NB4 (cell line): Measurements from ENCODE around the gene SGSH.

ENCODE experiments used
- DNase-seq: peaks from one replicate; pipeline ENCODE4 v3.0.0; 2010; ENCODE audit warnings: low read depth
- H3K4me3 ChIP-seq: one replicate; pipeline ENCODE4 v1.5.1; 2011; ENCODE audit warnings: mild to moderate bottlenecking, low read depth, low read length, moderate library complexity
- MYC ChIP-seq: IDR thresholded peaks from 2 replicates; pipeline ENCODE4 v1.6.1; 2011; ENCODE audit warnings: low read depth, low read length
- POLR2A ChIP-seq: IDR thresholded peaks from 2 replicates; pipeline ENCODE4 v1.6.1; 2011; ENCODE audit warnings: mild to moderate bottlenecking; ENCODE audit not compliant: insufficient read length; ENCODE audit errors: extremely low read depth
- TF ChIP-seq, protein P1 (sequence below): IDR thresholded peaks from one replicate; pipeline ENCODE4 v1.5.1; 2012; ENCODE audit warnings: low read depth, low read length
- TF ChIP-seq, protein P2 (sequence below): IDR thresholded peaks from 2 replicates; pipeline ENCODE4 v1.6.1; 2011; ENCODE audit warnings: low read depth, low read length

SGSH gene

DNA sequence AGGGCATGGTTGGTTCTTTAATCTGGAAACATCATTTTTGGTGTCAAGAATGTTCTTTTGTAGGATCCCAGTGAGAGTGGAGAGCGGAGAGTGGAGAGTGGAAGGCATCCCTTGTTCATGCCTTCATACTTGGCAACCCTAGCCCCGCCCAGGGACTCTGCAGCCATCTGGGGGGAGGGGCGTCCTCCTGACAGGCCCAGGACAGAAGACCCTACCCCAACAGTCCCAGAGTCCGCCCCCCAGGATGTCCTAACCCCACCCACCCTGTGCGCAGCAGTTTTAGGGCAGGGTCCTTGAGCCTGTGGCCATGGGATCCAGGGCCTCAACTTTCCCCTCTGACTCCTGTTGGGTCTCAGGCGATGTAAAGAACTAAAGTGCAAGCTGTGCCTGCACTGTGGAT is 4.5 kb upstream of the SGSH start:
- DNase-seq = no peak
- no peak overlapping the region for H3K4me3 ChIP-seq
- TF ChIP-seq POLR2A (no peak), MYC (no peak)
- TF ChIP-seq, protein P1, sequence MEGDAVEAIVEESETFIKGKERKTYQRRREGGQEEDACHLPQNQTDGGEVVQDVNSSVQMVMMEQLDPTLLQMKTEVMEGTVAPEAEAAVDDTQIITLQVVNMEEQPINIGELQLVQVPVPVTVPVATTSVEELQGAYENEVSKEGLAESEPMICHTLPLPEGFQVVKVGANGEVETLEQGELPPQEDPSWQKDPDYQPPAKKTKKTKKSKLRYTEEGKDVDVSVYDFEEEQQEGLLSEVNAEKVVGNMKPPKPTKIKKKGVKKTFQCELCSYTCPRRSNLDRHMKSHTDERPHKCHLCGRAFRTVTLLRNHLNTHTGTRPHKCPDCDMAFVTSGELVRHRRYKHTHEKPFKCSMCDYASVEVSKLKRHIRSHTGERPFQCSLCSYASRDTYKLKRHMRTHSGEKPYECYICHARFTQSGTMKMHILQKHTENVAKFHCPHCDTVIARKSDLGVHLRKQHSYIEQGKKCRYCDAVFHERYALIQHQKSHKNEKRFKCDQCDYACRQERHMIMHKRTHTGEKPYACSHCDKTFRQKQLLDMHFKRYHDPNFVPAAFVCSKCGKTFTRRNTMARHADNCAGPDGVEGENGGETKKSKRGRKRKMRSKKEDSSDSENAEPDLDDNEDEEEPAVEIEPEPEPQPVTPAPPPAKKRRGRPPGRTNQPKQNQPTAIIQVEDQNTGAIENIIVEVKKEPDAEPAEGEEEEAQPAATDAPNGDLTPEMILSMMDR = no peak
- TF ChIP-seq, protein P2, sequence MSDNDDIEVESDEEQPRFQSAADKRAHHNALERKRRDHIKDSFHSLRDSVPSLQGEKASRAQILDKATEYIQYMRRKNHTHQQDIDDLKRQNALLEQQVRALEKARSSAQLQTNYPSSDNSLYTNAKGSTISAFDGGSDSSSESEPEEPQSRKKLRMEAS = no peak

DNA sequence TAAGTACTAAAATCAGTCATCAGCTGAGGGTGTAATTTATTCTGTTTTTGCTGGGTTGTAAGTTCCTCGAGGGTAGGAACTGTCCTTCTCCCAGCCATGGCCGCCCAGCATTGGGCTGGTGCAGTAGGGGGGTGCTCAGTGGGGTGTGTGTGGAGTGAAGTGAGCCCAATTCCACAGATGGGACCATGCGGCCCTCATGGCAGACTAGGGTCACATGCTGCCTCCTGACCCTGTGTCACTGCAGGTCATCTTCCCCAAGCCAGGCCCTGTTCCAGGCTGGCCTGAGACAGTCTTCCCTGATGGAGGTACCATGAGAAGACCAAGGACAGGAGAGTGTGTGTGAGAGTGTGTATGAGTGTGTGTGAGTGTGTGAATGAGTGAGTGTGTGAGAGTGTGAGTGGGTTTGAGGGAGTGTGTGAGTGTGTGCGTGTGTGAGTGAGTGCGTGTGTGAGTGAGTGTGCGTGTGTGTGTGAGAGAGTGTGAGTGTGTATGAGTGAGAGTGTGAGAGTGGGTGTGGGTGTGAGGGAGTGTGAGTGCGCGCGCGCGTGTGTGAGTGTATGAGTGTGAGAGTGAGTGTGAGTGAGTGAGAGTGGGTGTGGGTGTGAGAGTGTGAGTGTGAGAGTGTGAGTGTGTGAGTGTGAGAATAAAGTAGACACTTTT is 3.8 kb upstream of the SGSH start:
- no peak overlapping the region for H3K4me3 ChIP-seq
- TF ChIP-seq, protein P1 = no peak
- TF ChIP-seq POLR2A (no peak), MYC (no peak)
- TF ChIP-seq, protein P2 = no peak
- no peak for DNase-seq

DNA sequence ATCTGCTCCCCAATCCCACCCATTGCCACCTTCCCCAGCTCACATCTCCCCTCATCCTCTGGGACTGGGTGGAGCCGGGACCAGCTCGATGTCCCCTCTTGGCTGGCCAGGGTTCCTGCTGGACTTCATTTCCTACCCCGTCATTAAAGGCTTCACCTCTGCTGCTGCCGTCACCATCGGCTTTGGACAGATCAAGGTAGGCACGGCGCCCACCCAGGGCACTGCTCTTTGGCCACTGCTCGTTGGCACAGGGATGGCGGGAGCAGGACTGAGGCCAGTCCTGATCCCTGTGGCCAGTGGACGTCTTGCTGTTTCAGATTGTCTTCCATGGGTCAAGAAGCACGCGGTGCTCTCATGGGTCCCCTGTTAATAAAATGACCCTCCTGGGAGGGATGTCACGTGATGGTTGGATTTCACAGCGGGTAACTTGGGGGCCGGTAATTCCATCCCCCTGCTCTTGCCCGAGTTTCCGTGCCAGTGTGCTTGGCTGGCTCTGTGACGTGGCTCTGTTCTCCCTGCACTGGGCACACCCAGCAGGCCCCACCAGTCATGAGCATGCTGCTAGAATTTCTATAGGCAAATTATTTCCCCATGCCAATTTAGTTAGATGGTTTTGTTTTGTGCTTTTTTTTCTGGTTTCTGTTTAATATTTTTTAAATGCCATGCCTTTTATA is 3.1 kb upstream of the SGSH start:
- TF ChIP-seq, protein P1 = no peak
- TF ChIP-seq, protein P2 = no peak
- TF ChIP-seq POLR2A = no peak
- no peak for TF ChIP-seq MYC
- no peak for DNase-seq
- H3K4me3 ChIP-seq = no peak overlapping the region

DNA sequence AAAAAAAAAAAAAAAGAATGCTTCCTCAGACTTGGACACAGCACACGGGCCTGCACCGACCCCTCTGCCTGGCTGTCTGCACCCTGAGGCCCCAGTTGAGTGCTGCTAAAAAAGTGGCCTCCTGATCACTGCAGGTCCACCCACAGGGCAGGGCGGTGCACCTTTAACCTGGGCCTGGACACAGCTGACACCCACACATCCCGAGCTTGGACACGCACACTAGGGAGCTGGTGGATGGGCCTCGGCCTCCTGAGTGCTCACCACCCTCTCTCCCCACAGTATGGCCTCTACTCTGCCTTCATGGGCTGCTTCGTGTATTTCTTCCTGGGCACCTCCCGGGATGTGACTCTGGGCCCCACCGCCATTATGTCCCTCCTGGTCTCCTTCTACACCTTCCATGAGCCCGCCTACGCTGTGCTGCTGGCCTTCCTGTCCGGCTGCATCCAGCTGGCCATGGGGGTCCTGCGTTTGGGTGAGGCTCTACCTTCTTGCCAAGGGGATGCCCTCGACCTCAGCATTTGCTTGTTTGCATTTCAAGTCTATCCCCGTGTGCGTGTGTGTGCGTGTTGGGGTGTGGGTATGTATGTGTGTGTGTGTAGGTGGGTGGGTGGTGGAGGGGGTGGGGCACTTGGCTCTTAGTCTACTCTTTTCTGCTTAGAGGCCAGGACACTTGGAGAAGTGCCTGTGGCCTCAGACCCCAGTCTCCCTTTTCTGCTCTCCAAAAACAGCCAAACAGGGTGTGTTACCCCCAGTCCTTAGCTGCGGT is 2.4 kb upstream of the SGSH start:
- DNase-seq = no peak
- TF ChIP-seq, protein P2 = no peak
- TF ChIP-seq MYC (no peak), POLR2A (no peak)
- TF ChIP-seq, protein P1 = no peak
- no peak overlapping the region for H3K4me3 ChIP-seq

DNA sequence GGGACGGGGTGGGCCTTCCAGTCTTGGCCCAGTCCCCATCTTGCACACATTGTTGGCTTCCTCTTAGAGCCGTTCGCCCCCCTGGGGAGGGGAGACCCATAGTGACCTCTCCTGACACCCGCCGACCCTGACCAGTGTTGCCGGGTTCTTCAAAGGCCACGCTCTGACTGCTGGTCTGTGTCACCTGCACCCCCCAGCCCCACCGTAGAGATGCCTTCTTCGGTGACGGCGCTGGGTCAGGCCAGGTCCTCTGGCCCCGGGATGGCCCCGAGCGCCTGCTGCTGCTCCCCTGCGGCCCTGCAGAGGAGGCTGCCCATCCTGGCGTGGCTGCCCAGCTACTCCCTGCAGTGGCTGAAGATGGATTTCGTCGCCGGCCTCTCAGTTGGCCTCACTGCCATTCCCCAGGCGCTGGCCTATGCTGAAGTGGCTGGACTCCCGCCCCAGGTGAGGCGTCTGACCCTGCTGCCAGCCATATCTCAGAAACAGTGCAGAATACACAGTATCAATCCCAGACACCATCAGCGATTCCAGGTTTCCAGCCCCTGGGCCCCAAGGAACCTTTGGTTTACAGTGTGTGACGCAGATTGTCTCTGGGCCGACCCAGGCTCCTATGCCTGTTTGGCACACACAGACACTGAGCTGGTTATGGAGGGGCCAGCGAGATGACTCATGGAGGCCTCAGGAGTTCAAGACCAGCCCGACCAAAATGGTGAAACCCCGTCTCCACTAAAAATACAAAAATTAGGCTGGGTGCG is 1.4 kb upstream of the SGSH start:
- no peak overlapping the region for H3K4me3 ChIP-seq

More for the DNA sequence above, 1.4 kb upstream of the SGSH start:
- DNase-seq = no peak
- no peak for TF ChIP-seq POLR2A
- TF ChIP-seq, protein P1 = no peak
- TF ChIP-seq, protein P2 = no peak
